BLaER1 treated with 17β-estradiol and CSF1 and Interleukin-3, amounts not matched to agents 10 nM and 100 nM (cell line): ENCODE results near the gene TBC1D20.
"Not testable (repeated sequence)": the region's sequence is repeated elsewhere in the genome, so short reads cannot be mapped to it uniquely, and the experiment has no call there.

Experiments used
- H3K27ac ChIP-seq, 11 experiments: shearing (Covaris generic); formaldehyde crosslinking; 2 replicates each; pipeline ENCODE4 v1.8.1; 2022
- H3K27me3 ChIP-seq, 11 experiments: shearing (Covaris generic); formaldehyde crosslinking; 2 replicates each; pipeline ENCODE4 v1.8.1; 2022
- H3K36me3 ChIP-seq, 11 experiments: shearing (Covaris generic); formaldehyde crosslinking; 2 replicates each; pipeline ENCODE4 v1.8.1; 2022
- H3K4me1 ChIP-seq, 10 experiments: shearing (Covaris generic); formaldehyde crosslinking; 2 replicates each; pipeline ENCODE4 v1.8.1; 2022
- H3K4me2 ChIP-seq, 11 experiments: shearing (Covaris generic); formaldehyde crosslinking; 2 replicates each; pipeline ENCODE4 v1.8.1; 2022
- H3K4me3 ChIP-seq, 10 experiments: shearing (Covaris generic); formaldehyde crosslinking; 2 replicates each; pipeline ENCODE4 v1.8.1; 2022
- H3K9ac ChIP-seq, 11 experiments: shearing (Covaris generic); formaldehyde crosslinking; 2 replicates each; pipeline ENCODE4 v1.8.1; 2022
- H3K9me3 ChIP-seq, 11 experiments: shearing (Covaris generic); formaldehyde crosslinking; replicated peaks in 1 of 11; 2 replicates each; pipeline ENCODE4 v1.8.1; 2022
- H4K20me1 ChIP-seq, 11 experiments: shearing (Covaris generic); formaldehyde crosslinking; 2 replicates each; pipeline ENCODE4 v1.8.1; 2022
- Cebpa-rat ChIP-seq, 11 experiments: shearing (Covaris generic); IDR thresholded peaks; 2 replicates each; pipeline ENCODE4 v1.8.1; 2022

Gene TBC1D20

DNA sequence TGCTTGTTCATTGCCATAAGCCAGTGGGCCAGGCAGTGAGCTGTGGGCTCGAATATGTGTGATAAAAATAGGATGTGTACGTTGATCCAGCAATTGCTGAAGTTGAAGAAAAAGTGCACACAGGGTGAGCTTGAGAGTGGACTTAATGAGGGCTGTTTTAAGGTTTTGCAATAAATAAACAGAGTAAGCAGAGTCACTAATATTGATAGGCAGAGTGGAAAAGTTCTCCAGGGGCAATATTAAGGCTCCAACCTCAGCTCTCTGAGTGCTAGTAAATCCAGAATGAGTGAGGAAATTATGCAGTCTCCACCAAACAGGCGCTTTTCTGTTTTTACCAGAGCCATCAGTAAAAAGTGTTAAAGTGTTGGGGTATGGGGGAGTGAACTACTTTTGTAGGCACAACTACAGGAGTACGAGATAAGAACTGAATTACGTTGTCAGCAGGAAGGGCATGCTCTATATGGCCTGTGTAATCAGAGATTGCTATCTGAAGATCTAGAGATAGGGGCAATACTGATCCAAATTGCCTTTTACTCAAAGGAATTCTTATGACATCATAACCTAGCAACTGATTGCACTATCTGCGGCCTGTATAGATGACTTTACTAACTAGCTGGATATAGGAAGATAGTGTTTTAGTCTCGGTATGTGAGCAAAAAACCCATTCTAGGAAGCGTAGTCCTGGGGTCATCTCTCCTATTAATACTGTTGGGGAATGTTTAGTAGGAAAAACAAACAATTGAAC, 7.6 kb upstream of the TBC1D20 start:
- Histone ChIP-seq H3K9me3 (peaks cover 67 to 81% (median 77%) of the 10 kb centered on the region in 11 experiments), H3K27ac (no peak overlapping the region)

GRCh38 chr20:467755-468154, 5.4 kb upstream of the TBC1D20 start:
- no peaks in the 10 kb centered on the region for H3K27me3 ChIP-seq
- H3K4me1 ChIP-seq: peaks cover 4 to 6% (median 5%) of the 10 kb centered on the region in 10 experiments
- peaks cover 57 to 62% (median 61%) of the 10 kb centered on the region in 11 experiments for H3K9me3 ChIP-seq
- peaks cover 0 to 14% (median 9%) of the 10 kb centered on the region in 11 experiments; a peak in 16 of 22 replicates for H3K36me3 ChIP-seq
- H3K4me3 ChIP-seq: 0 out of 20 replicates have a peak overlapping the region, but pooled peaks of 1 of the 10 experiments have one; percentile 19
- TF ChIP-seq Cebpa-rat (IDR thresholded peaks at IDR 0.05): no peak
- no peaks in the 10 kb centered on the region for H4K20me1 ChIP-seq
- no peak overlapping the region for H3K9ac ChIP-seq
- no peak overlapping the region for H3K4me2 ChIP-seq
- H3K27ac ChIP-seq: no peak overlapping the region

More for the DNA sequence above, 7.6 kb upstream of the TBC1D20 start:
- Histone ChIP-seq H3K4me2 (no peak overlapping the region), H3K27me3 (no peaks in the 10 kb centered on the region), H3K9ac (no peak overlapping the region), H3K4me3 (no peak overlapping the region), H3K36me3 (peaks cover 18 to 35% (median 29%) of the 10 kb centered on the region in 11 experiments), H3K4me1 (no peaks in the 10 kb centered on the region), H4K20me1 (no peaks in the 10 kb centered on the region)
- TF ChIP-seq Cebpa-rat (IDR thresholded peaks at IDR 0.05): no peak

DNA sequence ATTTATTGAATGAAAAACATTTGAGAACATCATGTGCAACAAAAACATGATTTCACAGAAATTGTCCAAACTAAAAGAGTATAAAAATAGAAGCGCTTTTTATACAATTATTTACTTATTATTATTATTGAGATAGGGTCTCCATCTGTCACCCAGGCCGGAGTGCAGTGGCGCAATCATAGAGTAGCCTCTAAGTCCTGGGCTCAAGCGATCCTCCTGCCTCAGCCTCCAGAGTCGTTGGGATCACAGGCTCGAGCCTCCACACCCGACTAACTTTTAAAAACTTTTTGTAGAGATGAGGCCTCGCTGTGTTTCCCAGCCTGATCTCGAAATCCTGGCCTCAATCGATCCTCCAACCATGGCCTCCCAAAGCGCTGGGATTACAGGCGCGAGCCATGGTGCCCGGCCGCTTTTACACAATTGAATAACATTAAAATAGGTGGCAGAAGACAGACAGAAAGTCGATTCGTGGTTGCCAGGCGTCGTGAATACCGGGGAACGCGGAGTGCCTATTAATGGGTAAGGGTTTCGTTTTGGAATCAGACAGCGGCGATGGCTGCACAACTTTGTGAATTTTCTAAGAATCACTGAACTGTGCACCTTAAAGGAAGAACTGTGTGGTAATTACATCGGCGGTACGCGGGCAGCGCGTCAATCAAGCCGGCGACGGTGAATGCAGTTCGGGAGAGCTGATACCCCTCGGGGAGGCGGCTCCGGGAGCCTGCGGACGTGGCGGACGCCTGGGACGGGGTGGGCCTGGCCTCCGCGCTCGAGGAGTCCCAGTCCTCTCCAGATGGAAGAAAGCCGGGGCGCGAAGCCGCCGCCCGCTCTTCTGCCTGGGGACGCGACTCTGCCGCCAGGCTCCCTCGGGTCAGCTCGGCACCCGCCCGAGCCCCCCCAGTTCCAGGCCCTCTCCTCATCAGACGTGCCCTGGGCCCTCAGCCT, 807 bp downstream of the TBC1D20 start:
- Histone ChIP-seq H3K4me1 (peaks cover 40 to 44% (median 42%) of the 10 kb centered on the region in 10 experiments), H3K27me3 (no peaks in the 10 kb centered on the region), H3K36me3 (peaks cover 0 to 6% (median under 1%) of the 10 kb centered on the region in 11 experiments; a peak in 2 of 22 replicates), H3K4me3 (peak overlapping the region; percentile 67 to 94 (median 82)), H3K4me2 (peak overlapping the region; percentile 73 to 94 (median 86)), H3K27ac (peak overlapping the region; percentile 83 to 93 (median 90)), H3K9ac (peak overlapping the region; percentile 87 to 98 (median 92)), H4K20me1 (peaks cover 49 to 57% (median 56%) of the 10 kb centered on the region in 11 experiments), H3K9me3 (no peaks in the 10 kb centered on the region)
- TF ChIP-seq Cebpa-rat (IDR thresholded peaks at IDR 0.05): 0 out of 22 replicates have a peak, but pooled peaks of 2 of the 11 experiments have one; percentile 6 to 15

DNA sequence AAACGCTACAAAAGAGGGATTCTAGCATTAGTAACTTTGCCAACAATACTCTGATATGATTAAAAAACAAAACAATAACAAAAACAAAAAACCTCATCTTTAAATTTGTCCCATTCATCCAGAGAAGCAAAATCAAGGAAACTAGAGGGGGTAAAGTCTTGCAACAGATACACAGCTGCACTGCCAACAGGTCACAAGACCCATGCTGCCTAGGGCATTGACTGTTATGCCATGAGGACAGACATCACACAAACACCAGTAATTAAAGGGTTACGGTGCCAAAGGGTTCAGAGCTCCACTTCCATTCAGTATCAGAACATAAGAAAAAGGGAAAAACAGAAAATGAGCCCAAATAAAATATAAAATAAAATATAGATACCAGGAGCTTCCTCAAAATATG, 1.6 kb downstream of the TBC1D20 start:
- H3K4me3 ChIP-seq: peak overlapping the region; percentile 67 to 94 (median 82); a peak in 15 of 20 replicates
- peaks cover 57 to 66% (median 64%) of the 10 kb centered on the region in 11 experiments for H4K20me1 ChIP-seq
- peak overlapping the region; percentile 87 to 98 (median 92); a peak in 17 of 22 replicates for H3K9ac ChIP-seq
- no peaks in the 10 kb centered on the region for H3K9me3 ChIP-seq
- peaks cover 0 to 12% (median 4%) of the 10 kb centered on the region in 11 experiments; a peak in 3 of 22 replicates for H3K36me3 ChIP-seq
- peak overlapping the region in 8 of 11 experiments; percentile 83 to 93 (median 90); a peak in 10 of 22 replicates for H3K27ac ChIP-seq
- peak overlapping the region; percentile 73 to 94 (median 86) for H3K4me2 ChIP-seq
- TF ChIP-seq Cebpa-rat (IDR thresholded peaks at IDR 0.05): no peak
- H3K4me1 ChIP-seq: peaks cover 40 to 44% (median 42%) of the 10 kb centered on the region in 10 experiments
- H3K27me3 ChIP-seq: no peaks in the 10 kb centered on the region

DNA sequence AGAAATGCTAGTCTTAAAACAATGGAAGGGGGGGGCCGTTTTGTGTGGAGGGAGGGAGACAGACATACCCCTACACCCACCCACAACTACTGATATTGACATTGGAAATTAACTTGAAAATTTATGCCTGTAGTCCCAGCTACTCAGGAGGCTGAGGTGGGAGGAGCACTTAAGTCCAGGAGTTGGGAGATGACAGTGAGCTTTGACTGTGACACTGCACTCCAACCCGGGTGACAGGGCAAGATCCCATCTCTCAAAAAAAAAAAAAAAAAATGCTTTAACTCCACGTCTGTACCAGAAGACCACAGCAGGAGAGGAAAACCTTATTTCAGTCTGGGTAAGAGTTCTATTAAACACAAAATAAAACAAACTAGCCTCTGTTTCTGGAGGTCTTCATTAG, 2.2 kb downstream of the TBC1D20 start:
- peak overlapping the region in 10 of 11 experiments; percentile 23 to 98 (median 91); a peak in 14 of 22 replicates for H3K9ac ChIP-seq
- H3K9me3 ChIP-seq: no peaks in the 10 kb centered on the region
- peaks cover 40 to 44% (median 42%) of the 10 kb centered on the region in 10 experiments for H3K4me1 ChIP-seq
- peaks cover 63 to 71% (median 69%) of the 10 kb centered on the region in 11 experiments for H4K20me1 ChIP-seq
- H3K27ac ChIP-seq: peak overlapping the region in 6 of 11 experiments; percentile 14 to 92 (median 31); a peak in 6 of 22 replicates
- H3K4me2 ChIP-seq: peak overlapping the region; percentile 73 to 94 (median 86)
- no peaks in the 10 kb centered on the region for H3K27me3 ChIP-seq
- peaks cover 0 to 15% (median 6%) of the 10 kb centered on the region in 11 experiments; a peak in 8 of 22 replicates for H3K36me3 ChIP-seq
- no peak for TF ChIP-seq Cebpa-rat (IDR thresholded peaks at IDR 0.05)
- peak overlapping the region in 4 of 10 experiments; percentile 67 to 84 (median 77); a peak in 6 of 20 replicates for H3K4me3 ChIP-seq

DNA sequence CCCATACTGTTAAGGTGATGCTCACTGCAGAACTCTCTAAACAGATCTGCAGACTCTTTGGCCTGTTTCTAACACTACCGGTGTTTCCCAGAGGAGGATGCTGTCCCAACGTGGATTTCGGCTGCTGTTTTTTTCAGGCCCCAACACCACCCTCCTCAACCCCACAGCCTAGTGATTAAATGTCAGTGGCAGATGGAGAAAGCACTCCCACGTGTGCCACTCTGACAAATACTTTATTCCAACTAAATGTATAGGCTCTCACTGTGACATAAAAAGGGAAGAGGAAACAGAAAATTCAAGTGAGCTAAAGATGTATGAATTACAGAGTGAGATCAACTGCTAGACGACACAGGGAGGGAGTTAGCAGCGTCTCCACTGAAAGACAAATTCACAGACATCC, 3.6 kb downstream of the TBC1D20 start:
- no peak for TF ChIP-seq Cebpa-rat (IDR thresholded peaks at IDR 0.05)
- no peak overlapping the region for H3K4me3 ChIP-seq
- peaks cover 77 to 85% (median 83%) of the 10 kb centered on the region in 11 experiments for H4K20me1 ChIP-seq
- peaks cover 40 to 44% (median 42%) of the 10 kb centered on the region in 10 experiments for H3K4me1 ChIP-seq
- peak overlapping the region in 4 of 11 experiments; percentile 0 to 36 (median 14); a peak in 5 of 22 replicates for H3K27ac ChIP-seq
- H3K9ac ChIP-seq: peak overlapping the region; percentile 0 to 91 (median 28); a peak in 9 of 22 replicates
- H3K36me3 ChIP-seq: peaks cover 0 to 25% (median 10%) of the 10 kb centered on the region in 11 experiments; a peak in 8 of 22 replicates
- H3K27me3 ChIP-seq: no peaks in the 10 kb centered on the region
- H3K9me3 ChIP-seq: no peaks in the 10 kb centered on the region
- H3K4me2 ChIP-seq: peak overlapping the region; percentile 73 to 94 (median 86)

- no peak for TF ChIP-seq Cebpa-rat (IDR thresholded peaks at IDR 0.05)
- no peak overlapping the region for H3K9ac ChIP-seq
- H3K36me3 ChIP-seq: peaks cover 0 to 45% (median 34%) of the 10 kb centered on the region in 11 experiments; a peak in 18 of 22 replicates
- peaks cover 93 to 100% (median 100%) of the 10 kb centered on the region in 11 experiments for H4K20me1 ChIP-seq
- no peak overlapping the region for H3K4me3 ChIP-seq
- no peak overlapping the region for H3K4me2 ChIP-seq
- no peaks in the 10 kb centered on the region for H3K9me3 ChIP-seq
- no peaks in the 10 kb centered on the region for H3K27me3 ChIP-seq
- no peak overlapping the region for H3K27ac ChIP-seq
- peaks cover 18 to 21% (median 19%) of the 10 kb centered on the region in 10 experiments for H3K4me1 ChIP-seq
These were observed 7.4 kb downstream of the TBC1D20 start for GRCh38 chr20:454951-455350.

- H3K27me3 ChIP-seq, H3K4me1 ChIP-seq, H3K4me3 ChIP-seq, H3K4me2 ChIP-seq, H3K9ac ChIP-seq, H3K9me3 ChIP-seq, H3K27ac ChIP-seq: not testable (repeated sequence)
- Histone ChIP-seq H3K36me3 (peaks cover 12 to 60% (median 46%) of the 10 kb centered on the region in 11 experiments), H4K20me1 (peaks cover 92 to 100% (median 100%) of the 10 kb centered on the region in 11 experiments)
These were observed 10.3 kb downstream of the TBC1D20 start for GRCh38 chr20:452021-452420.
